Measurements from ENCODE around the gene AQP1. TPM values are rescaled to one million over a fixed set of nuclear protein-coding genes. Genes with fewer than 3 reads are reported as not detected.

The AQP1 gene
- total RNA-seq, 2 donors from 2014 or later = 244 to 352 TPM

GRCh38 chr7:30915751-30916150 is 4.1 kb downstream of the AQP1 start:
- no peak for ATAC-seq
- peak; percentile 23 for DNase-seq
- intact Hi-C loops (cut with DNase I) = no loop called here

GRCh38 chr7:30916255-30916654 is 4.6 kb downstream of the AQP1 start:
- intact Hi-C loops (cut with DNase I) = no loop called here
- DNase-seq = no peak
- ATAC-seq = no peak

- DNase-seq (no peak), ATAC-seq (no peak)
- intact Hi-C loops (cut with DNase I) = no loop called here
These were observed 5.1 kb downstream of the AQP1 start for GRCh38 chr7:30916767-30917166.

DNA sequence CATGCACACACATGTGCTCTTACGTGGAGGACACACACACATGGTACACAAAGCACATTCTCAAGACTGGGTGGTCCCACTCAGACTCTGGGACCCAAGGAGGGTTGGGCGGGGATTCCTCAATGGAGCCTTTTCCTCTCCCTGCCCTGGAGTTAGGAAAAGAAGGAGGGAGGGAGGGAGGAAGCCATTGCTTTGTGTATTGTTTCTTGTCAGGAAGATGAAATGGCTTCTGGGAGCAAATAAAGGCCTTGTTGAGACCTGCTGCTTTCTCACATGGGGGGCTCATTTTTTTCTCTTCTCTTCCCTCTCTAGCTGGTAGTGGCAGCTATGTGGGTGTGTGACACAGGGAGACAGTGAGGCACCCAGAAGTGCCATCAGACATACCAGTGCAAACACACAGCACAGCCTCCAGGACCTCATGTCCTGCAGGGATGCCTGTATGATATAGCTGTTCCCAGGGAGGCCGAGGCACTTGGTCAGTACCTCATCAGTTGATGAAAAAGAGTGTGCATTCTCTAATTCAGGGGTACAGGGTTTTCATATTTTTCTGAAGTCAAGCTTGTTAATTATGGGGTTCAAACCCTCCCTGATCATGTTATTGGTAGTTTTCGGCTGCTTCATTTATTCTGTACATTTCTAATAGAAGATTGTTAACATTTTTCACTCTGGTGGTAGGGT is 5.7 kb downstream of the AQP1 start:
- no peak for ATAC-seq
- intact Hi-C loops (cut with DNase I) = no loop called here

GRCh38 chr7:30918676-30919075 is 7.0 kb downstream of the AQP1 start:
- intact Hi-C loops (cut with DNase I) = no loop called here
- ATAC-seq = no peak
- peak; percentile 18 for DNase-seq

More for the DNA sequence above, 5.7 kb downstream of the AQP1 start:
- DNase-seq = peak; percentile 13

DNA sequence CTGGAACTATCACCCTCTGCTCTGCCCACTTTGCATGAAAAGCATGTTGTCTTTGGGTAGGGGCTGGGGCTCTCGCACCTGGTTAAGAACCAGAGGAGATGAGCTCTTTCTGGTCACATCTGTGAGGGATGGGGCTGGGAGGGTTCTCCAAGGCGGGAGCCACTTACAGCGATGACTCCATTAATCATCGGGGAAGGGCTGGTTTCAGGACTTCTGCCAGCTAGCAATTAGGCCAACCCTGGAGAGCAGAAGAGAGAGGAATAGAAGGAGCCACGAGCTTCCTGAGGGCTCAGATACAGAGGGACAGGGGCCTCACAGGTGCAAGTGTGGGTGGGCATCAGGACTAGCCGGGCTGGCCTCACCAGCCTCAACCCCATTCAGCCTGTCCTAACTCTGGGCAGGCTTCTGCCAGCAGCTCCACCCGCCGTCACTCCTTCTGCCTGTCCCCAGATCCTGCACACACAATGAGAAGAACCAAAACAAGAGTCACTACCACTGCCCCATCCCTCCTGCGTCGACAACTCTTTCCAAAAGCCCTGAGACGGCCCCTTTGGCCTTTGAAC is 8.4 kb downstream of the AQP1 start:
- ATAC-seq (peak; percentile 6 to 26), DNase-seq (peak; percentile 36)
- intact Hi-C loops (cut with DNase I) = no loop called here

DNA sequence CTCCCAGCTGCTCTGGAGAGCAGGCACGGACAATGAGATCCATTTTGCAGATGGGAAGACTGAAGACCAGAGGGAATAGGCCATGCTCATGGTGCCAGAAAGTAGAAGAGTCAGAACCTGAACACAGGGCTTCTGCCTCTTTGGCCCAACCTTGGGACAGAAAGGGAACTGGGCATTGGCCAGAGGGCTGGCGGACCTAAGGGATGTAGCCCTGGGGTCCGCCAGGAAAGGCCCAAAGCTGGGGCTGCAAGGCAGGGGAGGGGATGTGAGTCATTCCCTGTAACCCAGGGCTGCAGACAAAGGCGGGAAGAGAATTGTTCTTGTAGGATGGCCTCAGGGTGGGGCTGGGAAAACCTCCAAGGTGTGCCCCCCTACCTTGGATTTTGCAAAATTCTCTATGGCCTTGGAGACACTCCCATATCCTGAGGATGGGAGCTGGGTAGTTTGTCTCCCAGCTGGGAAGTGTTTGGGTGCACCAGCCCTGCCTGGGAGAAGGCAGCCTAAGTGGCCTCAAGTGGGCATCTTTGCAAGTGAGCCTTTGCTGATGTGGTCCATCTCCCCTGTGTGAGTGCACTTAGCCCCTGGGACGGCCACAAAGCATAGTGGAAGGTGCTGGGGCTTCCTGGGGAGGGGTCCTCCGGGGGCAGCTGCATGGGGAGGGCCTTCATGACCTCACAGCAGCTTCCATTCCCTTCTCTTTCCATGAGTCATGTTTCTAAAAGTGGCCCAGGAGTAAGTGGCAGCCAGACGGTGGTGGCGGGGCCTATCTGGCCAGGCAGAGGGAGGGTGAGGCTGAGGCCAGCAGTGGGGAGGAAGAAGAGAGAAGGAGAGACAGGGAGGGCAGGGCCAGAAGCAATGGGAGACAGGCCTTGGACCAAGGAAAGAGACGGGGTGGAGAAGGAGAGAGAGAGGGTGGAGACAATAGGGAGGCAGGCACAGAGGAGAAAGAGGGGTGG is 9.2 kb downstream of the AQP1 start:
- intact Hi-C loops (cut with DNase I) = no loop called here
- peak; percentile 78 to 79 for ATAC-seq
- DNase-seq = peak; percentile 67

DNA sequence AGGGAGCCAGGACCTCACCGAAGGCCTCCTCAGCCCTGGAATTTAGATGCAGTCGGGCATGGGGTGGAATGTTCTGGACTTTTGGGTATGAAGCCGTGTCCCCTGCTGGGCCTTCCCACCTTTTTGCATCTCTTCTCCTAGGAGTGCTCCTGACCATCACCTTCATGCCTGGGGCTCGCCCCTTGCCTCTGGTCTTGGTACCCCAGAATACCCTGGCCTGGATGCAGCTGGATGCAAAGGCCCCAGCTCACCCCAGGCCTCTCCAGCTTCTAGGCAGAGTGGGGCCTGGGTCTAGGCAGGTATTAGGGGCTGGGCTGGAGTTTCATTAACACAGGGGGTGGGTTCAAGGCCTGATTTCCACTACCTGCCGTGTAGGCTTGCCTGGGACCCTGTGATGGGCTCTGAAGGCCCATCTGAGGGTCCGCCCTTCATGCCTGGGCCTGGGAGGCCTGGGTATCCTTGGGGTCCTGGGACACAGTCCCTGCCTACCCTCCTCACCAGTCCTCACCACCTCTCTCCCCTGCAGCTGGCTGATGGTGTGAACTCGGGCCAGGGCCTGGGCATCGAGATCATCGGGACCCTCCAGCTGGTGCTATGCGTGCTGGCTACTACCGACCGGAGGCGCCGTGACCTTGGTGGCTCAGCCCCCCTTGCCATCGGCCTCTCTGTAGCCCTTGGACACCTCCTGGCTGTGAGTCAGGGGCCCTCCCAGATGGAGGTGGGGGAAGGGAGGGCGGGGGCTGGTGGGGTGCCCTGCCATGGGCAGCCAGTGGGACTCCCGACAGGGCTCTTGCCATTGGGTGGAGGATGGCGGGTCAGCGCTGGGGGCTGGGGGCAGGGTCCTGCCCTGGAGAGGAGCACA is 10.1 kb downstream of the AQP1 start:
- ATAC-seq (no peak), DNase-seq (peak; percentile 31)
- intact Hi-C loops (cut with DNase I) = no loop called here

DNA sequence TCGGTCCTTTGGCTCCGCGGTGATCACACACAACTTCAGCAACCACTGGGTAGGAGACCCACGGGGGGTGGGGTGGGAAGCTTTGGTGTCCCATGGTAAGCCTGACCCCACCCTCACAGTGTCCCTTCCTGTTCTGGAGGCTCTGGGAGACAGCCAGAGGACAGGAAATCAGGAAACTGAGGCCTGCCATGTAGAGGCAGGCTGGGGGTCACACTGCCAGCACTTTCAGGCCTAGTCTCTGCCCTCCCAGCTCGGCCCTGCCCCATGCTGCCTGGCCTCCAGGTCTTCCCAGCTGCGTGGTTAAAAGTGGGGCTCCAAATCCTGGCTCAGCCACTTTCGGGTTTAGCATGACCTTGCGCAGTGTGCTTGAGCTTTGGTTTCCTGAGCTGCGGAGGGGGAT is 10.9 kb downstream of the AQP1 start:
- ATAC-seq = no peak
- intact Hi-C loops (cut with DNase I) = no loop called here
- peak; percentile 23 for DNase-seq

GRCh38 chr7:30923009-30923773 is 11.5 kb downstream of the AQP1 start:
- intact Hi-C loops (cut with DNase I) = no loop called here
- DNase-seq (no peak), ATAC-seq (no peak)

- ATAC-seq (no peak), DNase-seq (no peak)
- intact Hi-C loops (cut with DNase I) = no loop called here
These were observed 12.2 kb downstream of the AQP1 start for GRCh38 chr7:30923774-30924413.

- no peak for DNase-seq
- ATAC-seq = no peak
- intact Hi-C loops (cut with DNase I) = no loop called here
These were observed 13.0 kb downstream of the AQP1 start for GRCh38 chr7:30924624-30925023.

DNA sequence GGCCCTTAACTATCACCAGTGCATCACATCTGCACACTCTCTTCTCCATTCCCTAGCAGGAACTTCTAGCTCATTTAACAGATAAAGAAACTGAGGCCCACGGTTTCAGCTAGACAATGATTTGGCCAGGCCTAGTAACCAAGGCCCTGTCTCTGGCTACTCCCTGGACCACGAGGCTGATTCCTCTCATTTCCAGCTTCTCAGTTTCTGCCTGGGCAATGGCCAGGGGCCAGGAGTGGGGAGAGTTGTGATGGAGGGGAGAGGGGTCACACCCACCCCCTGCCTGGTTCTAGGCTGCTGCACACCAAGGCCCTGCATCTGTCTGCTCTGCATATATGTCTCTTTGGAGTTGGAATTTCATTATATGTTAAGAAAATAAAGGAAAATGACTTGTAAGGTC is 13.5 kb downstream of the AQP1 start:
- DNase-seq = no peak
- no peak for ATAC-seq
- intact Hi-C loops (cut with DNase I) = no loop called here

DNA sequence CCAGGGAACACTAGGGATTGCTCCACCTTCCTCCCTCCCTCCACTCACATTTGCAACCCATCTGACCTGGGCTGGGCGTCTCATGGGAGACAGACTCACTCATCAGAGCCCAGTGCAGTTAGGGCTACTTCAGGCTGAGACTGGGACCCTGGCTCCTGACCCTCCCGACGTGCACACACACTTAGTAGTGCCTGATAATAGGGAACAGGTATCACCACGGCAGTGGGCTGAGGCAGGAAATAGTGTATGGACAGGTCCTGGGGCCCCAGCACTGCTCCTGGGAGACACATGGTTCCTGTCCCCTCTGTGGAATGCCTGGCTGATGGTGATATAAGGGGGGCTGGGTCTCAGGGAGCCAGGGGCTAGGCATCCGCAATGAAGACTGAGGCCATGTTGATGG is 14.3 kb downstream of the AQP1 start:
- DNase-seq = no peak
- intact Hi-C loops (cut with DNase I) = no loop called here
- peak in 1 of 2 donors; percentile 1 for ATAC-seq

GRCh38 chr7:30926313-30926712 is 14.7 kb downstream of the AQP1 start:
- DNase-seq (peak; percentile 21), ATAC-seq (peak in 1 of 2 donors; percentile 7)
- intact Hi-C loops (cut with DNase I) = no loop called here

DNA sequence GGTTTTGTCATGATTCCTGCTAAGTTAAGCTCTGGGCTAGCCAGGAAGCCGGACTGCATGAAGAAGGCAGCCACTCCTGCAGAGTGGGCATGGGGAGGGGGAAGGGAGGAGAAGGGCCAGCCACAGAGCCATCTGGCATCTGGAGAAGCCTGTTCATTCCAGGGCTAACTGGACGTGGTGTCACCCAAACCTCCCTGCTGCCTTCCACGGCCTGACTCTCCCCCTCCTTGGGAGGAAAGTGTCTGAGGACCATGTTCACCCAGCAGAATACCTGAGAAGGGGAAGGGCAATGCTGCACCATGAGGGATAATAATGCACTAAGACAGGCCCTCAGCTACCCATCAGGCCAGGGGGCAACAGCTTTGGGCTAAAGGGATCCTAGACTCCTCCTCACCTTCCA is 15.4 kb downstream of the AQP1 start:
- no peak for DNase-seq
- ATAC-seq = no peak
- intact Hi-C loops (cut with DNase I) = no loop called here

GRCh38 chr7:30927559-30927958 is 15.9 kb downstream of the AQP1 start:
- DNase-seq (no peak), ATAC-seq (no peak)
- intact Hi-C loops (cut with DNase I) = no loop called here

DNA sequence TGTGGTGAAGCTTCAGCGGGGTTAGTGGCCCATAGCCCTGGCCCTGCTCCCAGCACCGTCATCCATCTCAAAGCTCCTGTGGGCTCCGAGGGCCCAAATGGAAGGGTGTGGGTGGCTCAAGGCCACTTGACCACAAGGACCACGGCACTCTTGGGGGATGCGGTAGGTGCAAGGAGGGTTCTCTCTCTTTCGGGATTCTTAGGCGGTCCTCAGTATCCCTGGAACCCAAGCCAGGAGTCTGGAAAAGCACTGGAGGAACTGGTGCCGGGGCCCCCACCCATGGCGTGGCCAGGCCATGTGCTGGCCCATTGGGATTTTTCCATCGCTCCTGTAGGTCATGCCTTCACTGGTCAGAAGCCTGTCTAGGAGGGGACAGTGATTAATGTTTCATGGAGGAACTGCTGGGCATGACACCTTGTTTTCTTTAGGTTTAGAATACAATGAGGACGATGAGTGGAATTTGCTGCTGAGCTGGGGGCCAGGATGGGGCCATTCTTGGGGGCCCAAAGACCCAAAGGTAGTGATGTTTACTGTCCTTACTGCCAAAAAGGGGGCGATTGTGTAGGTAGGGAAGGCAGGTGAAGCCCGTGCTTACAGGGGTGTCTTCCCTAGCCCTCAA is 16.7 kb downstream of the AQP1 start:
- intact Hi-C loops (cut with DNase I) = no loop called here
- DNase-seq (no peak), ATAC-seq (no peak)

Data from left cardiac atrium (tissue), 4 donors.